Muscle of back (tissue), 13 donors: ENCODE measurements around the gene DGAT2L6. TPM values are rescaled to one million over a fixed set of nuclear protein-coding genes. Genes with fewer than 3 reads are reported as not detected.
A peak's percentile ranks its signal among the peaks of the same experiment; 100 is the strongest.

Source experiments
- DNase-seq, 3 donors: peaks; one replicate each; pipeline versions ENCODE4 v3.0.0 to v3.0.0-alpha.2; 2013
- long read RNA-seq, 9 donors: transcript quantifications; one replicate each; lab custom pipeline, GENCODE V29; 2026
- polyA plus RNA-seq, 10 donors: library from polyadenylated mRNA; unstranded; fragments of 120-200 nt; gene quantifications; one replicate each; pipeline ENCODE4 v1.2.1, GENCODE V29; 2013; ENCODE audit not compliant: insufficient read length in 10 of 10

The DGAT2L6 gene
- not detected for polyA plus RNA-seq
- long read RNA-seq, donor 1: 0 reads
- long read RNA-seq, donor 2: 0 reads
- long read RNA-seq, donor 3: 0 reads
- long read RNA-seq, donor 4: 0 reads
- long read RNA-seq, donor 5: 0 reads
- long read RNA-seq, donor 6: 0 reads
- long read RNA-seq, donor 7: 0 reads
- long read RNA-seq, donor 8: 0 reads
- long read RNA-seq, donor 9: 0 reads

DNA sequence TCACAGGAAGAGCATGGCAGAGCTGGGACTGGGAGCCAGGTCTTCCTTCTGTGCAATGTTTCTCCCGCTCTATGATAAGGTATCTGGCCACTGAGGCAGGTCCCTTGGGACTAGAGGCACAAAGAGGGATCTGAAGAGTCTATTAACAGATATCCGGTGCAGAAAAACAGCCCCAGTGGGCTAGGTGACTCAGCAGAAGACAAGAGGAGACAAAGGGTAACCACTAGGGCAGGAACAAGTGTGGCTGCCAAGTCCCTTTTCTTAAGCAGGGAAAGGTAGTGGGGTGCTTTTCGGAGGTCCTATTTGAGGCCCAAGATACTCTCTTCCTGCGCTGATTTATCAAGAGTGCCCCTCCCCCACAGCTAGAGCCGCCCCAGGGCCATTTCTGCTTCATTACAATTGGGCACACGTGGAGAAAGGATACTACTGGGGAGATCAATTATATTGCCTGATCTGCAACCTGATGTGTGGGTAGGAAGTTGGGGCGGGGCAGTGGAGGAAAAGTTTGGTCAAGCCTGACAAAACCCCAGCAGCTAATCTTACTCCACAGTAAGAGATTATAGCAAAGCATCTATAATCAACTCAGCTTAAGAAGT, at the start of gene DGAT2L6:
Gene DGAT2L6 (plus strand): TSS at position 546 of the 596 bp plus-strand sequence. CDS start 100 bp downstream, outside the sequence.
- DNase-seq: no peak

DNA sequence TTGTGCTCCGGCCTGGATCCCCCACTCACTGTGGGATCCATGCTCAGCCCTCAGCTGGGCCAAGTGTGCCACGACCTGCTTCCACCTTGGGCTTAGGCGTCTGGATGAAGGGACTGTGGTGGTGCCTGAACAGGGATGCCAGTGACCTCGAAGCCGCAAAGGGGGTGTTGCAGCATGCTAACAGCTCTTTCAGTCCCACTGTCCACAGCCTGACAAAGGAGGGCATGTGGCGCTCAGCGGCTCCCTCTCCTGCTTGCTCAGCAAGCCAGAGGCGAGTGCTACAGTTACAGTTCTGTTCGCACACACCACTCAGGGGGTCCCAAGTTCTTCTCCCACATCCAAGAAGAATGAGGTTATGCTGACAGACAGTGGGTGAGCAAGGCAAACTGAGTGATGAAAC, 49.2 kb upstream of the DGAT2L6 start:
- no peak for DNase-seq

DNA sequence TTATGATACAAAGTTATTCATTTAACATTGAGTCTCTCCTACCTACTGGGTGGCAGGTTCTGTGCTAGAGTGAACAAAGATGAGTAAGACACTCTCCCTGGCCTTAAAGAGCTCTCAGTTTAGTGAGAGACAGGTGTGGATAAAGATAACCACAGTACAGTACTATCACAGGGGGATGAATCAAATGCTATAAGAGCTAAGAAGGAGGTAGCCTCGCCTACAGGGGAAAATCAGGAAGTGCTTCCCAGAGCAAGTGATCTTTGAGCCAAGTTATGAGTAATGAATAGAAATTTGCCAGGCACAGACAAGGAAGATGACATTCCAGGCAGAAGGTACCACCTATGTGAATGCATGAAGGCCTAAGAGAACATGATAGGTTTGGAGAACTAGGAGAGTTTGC, 47.5 kb upstream of the DGAT2L6 start:
- DNase-seq: no peak

DNA sequence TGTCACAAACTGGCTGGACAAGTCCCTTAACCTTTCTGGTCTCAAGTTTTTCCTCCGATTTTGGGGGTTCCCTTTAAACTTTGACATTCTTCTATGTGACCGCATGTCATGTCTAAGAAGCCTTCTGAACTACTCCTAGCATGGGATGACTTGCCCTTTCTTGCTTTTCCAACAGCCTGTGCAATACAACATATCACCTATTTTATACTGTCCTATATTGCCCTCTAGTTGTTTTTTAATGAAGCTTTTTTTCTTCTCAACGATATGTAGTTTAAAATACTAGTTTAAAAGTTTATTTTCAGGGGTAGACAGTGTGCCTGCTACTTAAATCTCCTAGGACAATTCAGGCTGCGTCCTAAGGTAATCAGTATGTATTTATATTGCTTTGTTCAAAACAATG, 45.1 kb upstream of the DGAT2L6 start:
- DNase-seq: peak in 1 of 3 donors; percentile 9

- DNase-seq: peak in 1 of 3 donors; percentile 2
Measured at GRCh38 chrX:70132877-70133302, 44.4 kb upstream of the DGAT2L6 start.

DNA sequence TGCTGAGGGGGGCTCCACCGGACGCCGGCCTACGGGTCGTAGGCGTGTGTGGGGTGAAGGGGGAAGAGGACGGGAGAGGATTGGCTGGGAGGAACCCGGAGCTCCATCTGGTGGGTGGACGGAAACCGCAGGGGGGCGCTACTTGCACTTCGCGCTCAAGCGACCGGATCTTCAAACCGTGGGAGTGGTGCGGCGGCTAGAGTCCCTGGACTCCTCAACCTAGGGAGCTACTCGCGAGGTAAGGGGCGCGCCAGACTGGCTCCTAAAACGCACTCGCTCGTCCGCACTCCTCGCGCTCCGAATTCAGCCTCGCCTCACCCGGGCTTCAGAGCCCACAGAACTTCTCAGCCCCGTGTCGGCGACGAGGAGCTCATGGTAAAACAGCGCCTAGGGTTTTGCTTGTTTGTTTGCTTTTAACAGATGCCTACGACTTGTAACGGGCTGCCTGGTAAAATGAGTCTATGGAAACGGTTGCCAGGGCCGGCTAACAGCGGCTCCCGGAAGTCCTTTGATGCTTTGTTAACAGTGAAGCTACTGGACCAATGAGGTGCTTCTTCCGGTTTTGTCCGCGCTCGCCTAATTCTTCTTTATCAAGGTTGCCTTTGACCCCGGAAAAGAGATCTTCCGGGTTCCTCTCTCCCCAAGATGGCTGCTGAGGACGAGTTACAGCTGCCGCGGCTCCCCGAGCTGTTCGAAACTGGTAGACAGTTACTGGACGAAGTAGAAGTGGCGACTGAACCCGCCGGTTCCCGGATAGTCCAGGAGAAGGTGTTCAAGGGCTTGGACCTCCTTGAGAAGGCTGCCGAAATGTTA, 43.8 kb upstream of the DGAT2L6 start, which contains the start of gene IGBP1:
Gene IGBP1 (plus strand): TSS at position 145 of the 813 bp plus-strand sequence. CDS start 501 bp downstream, at position 646.
- peak; percentile 77 to 91 (median 81) for DNase-seq

DNA sequence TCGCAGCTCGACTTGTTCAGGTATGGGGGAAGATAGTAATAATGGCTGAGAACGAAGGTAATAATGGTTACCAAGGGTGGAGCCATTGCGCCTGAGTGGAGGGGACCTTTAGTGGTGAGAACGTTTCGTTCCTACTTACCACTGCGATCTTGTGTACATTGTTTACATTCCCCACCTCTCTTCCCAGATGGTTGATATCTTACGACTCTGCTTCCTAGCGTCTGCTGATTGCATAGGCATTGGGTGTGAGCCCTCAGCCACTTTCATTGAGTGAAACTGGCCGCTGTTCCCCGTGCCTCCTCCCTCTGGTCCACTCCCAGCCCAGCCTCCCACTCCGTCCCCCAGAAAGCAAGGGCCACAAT, 43.2 kb upstream of the DGAT2L6 start:
- no peak for DNase-seq

- no peak for DNase-seq
Measured at GRCh38 chrX:70138622-70139021, 38.7 kb upstream of the DGAT2L6 start.

GRCh38 chrX:70139736-70140135, 37.5 kb upstream of the DGAT2L6 start:
- DNase-seq: no peak

DNA sequence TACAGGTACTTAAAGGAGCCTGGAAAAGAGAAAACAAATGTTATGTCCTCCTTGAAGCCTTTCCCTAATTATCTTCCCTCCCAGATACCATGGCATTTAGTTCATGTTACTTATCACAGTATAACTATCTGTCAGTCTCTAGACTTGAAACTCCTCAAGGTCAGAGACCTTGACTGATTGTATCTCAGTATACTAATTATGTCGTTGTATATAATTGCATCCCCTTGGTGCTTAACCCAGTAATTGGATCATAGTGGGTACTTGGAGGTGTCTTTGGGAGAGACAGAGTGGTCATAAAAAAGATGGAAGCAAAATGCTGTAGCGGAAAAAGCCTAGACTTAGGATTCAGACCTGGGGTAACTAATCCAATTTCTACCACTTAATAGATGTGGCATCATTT, 35.9 kb upstream of the DGAT2L6 start:
- DNase-seq: no peak

DNA sequence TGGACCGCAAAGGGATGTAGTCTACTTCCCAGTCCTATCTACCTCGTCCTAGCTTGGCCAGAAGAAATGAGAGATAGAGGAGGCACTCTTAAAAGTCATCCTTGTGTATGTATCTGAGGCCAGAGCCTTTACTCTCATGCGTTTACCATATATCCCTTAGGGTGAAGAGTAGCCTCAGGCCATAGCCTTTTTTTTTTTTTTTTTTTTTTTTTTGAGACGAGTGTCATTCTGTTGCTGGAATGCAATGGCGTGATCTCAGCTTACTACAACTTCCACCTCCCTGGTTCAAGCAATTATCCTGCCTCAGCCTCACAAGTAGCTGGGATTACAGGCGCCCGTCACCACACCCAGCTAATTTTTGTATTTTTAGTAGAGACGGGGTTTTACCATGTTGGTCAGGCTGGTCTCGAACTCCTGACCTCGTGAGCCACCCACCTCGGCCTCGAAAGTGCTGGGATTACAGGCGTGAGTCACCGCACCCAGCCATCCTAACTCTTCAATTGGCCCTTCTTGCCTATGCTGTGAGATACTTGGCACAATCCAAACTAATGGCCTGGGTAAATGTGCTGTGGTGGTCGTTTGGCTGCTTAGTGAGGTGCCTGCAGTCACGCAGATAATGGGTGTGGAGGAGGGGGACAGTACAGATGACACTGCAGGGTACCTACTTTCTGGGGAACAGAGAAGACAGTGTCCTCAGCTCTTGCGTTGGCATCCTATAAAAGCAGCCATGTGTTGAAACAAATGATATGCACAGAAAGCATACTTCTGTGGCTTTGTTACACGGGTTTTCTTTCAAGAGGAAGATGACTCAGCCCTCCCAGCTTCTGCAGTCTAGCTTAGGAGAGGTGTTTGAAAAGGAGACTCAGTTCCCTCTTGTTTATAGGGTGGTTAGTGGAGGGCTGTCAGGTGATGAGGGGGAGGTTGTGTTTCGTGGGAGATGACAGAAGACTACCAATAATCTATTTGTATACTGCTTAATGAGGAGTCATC, 10.4 kb upstream of the DGAT2L6 start:
- DNase-seq: peak in 1 of 3 donors; percentile 5

DNA sequence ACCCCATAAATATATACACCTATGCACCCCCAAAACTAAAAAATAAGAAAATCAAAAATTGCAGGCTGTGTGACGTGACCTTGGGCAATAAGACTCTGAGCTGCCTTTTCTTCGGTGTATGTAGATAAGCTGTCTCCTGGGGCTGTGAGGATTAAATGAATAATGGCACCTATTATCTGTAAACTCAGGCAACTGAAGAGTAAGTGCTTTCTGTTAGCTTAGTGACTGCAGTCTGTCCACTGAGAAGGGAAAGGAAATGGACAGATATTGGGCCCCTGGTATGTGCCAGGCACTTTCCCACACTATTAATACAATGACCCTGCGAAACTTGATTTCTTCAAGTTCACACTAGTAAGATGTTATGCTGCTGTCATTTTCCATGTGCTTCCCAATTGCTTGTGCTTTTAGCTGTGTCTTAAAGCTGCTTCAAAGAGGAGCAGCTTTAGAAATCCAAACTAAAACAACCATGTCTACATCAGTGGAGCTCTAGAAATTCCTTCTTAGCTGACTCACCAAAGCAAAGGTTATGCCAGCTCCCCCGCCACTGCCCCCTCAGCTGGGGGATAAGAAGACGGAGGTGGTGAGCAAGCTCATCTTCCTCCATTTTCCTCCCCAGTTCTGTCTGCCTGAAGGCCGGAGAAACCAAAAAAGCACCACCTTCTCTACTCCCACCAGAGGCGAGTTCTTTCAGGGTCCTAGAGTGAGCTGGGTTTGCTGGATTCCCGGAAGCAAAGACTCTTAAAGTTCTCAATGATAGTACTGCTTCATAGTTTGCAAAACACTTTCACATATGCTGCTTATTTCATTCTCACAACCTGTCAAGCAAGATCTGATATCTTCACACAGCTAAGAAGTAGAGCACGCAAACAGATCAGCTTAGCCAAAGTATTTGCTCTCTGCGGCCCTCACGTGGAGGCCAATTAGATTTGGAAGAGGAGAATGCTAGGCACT, 8.8 kb upstream of the DGAT2L6 start:
- DNase-seq: peak; percentile 13 to 54 (median 52)

DNA sequence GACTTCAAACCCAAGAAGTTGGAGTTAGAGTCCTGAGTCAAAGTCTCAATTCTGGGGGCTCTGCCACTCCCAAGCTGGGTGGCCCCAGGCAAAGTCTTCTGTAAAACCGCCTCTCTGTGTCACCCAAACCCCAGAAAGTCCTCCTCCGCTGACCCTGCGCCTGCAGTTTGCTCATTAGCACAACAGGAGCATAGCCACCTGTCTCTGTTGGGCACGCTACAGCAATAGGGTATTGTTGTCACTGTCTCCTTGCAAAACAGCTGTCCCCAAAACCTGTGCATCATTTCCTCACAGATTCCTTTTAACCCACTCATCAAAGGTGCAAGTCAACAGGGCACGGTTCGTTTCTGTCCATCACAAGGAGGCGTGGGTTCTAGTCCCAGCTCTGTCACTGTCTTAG, 8.0 kb upstream of the DGAT2L6 start:
- DNase-seq: no peak

- DNase-seq: no peak
Measured at GRCh38 chrX:70171624-70172023, 5.7 kb upstream of the DGAT2L6 start.

- DNase-seq: peak in 1 of 3 donors; percentile 8
Measured at GRCh38 chrX:70172221-70172620, 5.1 kb upstream of the DGAT2L6 start.

- DNase-seq: no peak
Measured at GRCh38 chrX:70172964-70173363, 4.3 kb upstream of the DGAT2L6 start.

DNA sequence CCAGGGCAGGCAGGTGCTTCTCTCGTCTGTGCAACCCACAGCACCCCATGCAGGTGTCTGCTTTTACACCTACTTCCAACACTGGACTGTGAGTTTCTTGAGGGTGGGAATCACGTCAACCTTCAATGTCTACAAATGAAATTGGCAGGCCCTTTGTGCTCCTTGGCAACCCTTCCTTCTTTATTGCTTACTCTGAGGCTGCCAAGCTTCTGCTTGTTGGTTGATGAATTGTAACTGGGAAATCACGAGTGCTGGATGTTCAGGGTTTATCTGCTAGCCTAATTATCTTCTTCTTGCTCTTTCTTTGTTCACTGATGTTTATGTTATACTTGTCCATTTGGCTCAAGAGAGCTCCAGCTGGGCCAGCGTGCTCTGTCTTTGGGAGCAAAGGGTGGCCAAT, 2.5 kb upstream of the DGAT2L6 start:
- no peak for DNase-seq

DNA sequence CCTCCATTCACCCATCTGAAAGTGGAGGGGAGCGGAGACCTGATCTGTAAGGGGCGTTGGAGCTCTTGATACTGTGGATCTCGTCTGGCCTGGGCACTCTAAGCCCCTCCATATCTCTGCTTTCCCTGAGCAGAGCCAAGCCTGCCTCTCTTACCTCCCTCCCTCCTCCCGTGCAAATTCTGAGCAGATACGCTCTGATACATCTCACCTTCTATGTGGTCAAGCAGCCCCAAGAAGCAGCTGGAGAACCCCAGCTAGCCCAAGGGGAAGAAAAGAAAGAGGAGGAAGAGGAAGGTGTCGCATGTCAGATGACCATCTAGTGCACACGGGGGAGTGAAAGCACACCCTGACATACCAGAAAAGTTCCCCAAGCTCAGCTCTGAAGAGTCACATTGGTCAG, 1.9 kb upstream of the DGAT2L6 start:
- no peak for DNase-seq

DNA sequence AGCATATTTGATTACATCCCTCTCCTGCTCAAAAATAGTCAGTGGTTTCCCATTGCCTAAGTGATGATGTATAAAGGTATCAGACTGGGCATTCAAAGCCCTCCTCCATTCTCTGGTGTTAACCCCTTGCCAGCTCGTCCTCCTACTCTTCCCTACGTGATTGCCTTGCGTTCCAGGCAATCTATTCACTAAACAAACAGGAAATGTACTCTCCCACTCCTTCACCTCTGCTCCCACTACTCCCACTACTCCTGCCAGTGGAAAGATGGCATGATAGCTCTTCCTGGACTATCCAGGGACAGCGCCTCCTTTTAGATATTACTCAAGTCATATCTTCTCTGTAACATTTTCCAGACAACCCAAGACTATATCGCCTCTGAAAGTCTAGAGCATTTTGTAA, 5.8 kb downstream of the DGAT2L6 start:
- DNase-seq: no peak

GRCh38 chrX:70190225-70190624, 12.9 kb downstream of the DGAT2L6 start:
- no peak for DNase-seq
